ENCODE measurements around the gene TSPAN11. TPM values are rescaled to one million over a fixed set of nuclear protein-coding genes. Genes with fewer than 3 reads are reported as not detected.

Gene TSPAN11
- total RNA-seq, 3 donors from 2014 or later, result not detected

DNA sequence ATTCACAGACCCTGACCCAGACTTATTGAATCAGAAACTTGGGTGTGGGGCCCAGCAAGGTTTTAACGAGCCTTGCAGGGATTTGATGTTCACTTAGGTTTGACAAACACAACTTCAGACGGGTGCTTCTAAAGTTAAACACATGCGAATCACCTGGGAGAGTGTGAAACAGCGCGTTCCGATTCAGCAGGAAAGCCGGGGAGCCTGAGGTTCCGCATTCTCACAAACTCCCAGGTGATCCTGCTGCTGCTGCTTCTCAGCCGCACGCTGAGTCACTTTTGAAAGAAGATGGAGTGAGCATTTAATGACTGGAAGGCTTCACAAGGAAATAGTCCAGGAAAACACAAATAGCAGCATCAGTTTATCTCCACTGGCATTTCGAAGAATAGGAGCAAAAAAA lies 102.9 kb downstream of the TSPAN11 start:
- no peak overlapping the region for H3K4me3 Mint-ChIP-seq
- H3K36me3 Mint-ChIP-seq (ENCODE audit: insufficient read depth), result no peaks in the 10 kb centered on the region
- H3K4me1 Mint-ChIP-seq (ENCODE audit: low read depth), result no peaks in the 10 kb centered on the region
- H3K27me3 Mint-ChIP-seq (ENCODE audit: low read depth), result peaks cover 3% of the 10 kb centered on the region
- H3K9me3 Mint-ChIP-seq, result no peaks in the 10 kb centered on the region
- DNase-seq (no peak), ATAC-seq (no peak)

GRCh38 chr12:31029916-31030562 lies 103.5 kb downstream of the TSPAN11 start:
- Mint-ChIP-seq H3K4me1 (ENCODE audit: low read depth) (no peaks in the 10 kb centered on the region), H3K9me3 (no peaks in the 10 kb centered on the region), H3K36me3 (ENCODE audit: insufficient read depth) (no peaks in the 10 kb centered on the region), H3K27me3 (ENCODE audit: low read depth) (peaks cover 3% of the 10 kb centered on the region), H3K4me3 (no peak overlapping the region)
- ATAC-seq, result no peak
- DNase-seq, result no peak

DNA sequence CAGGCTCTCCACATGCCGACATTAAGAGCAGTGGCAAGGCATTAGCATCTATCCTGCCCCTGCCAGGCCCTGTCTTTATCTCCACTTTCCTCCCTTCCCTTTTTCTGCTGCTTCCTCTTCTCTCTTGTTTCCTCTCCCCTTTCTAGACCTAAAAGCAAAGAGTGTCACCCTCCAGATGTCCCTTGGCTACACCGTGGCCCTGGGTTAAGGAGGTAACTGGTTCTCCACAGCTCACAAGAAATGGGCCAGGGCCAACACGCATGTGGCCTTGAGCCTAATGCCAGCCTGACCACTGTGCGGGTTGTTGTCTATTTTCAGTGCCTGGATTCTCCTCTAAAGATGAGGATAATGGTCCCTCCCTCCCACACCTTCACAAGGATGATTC lies 105.4 kb downstream of the TSPAN11 start:
- Mint-ChIP-seq H3K36me3 (ENCODE audit: insufficient read depth) (no peaks in the 10 kb centered on the region), H3K27me3 (ENCODE audit: low read depth) (peaks cover 12% of the 10 kb centered on the region), H3K4me1 (ENCODE audit: low read depth) (no peaks in the 10 kb centered on the region), H3K4me3 (no peak overlapping the region), H3K9me3 (no peaks in the 10 kb centered on the region)
- ATAC-seq, result no peak
- DNase-seq, result no peak

- no peak overlapping the region for H3K4me3 Mint-ChIP-seq
- DNase-seq, result no peak
- no peaks in the 10 kb centered on the region for H3K36me3 Mint-ChIP-seq (ENCODE audit: insufficient read depth)
- ATAC-seq, result no peak
- peaks cover 12% of the 10 kb centered on the region for H3K27me3 Mint-ChIP-seq (ENCODE audit: low read depth)
- H3K4me1 Mint-ChIP-seq (ENCODE audit: low read depth), result no peaks in the 10 kb centered on the region
- no peaks in the 10 kb centered on the region for H3K9me3 Mint-ChIP-seq
Observed at GRCh38 chr12:31033146-31033545, 106.6 kb downstream of the TSPAN11 start.

DNA sequence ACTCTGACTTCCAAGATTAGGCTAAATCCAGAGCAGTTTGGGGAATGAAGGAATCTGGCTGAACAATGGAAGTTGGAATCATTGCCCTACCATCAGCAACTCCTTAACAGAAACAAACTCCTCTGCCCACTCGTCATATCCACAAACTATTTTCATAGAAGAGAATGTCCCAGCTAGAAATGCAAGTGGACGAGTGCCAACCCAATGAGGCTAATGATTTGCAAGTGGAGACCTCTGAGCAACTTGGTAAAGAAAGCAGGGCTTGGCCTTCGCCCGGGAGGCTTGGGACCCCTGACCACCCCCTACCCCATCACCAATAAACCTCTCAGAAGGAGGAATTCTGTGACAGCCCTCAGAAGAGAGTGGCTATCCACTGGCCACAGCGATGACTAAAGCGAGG lies 107.1 kb downstream of the TSPAN11 start:
- no peak for DNase-seq
- H3K9me3 Mint-ChIP-seq, result no peaks in the 10 kb centered on the region
- H3K36me3 Mint-ChIP-seq (ENCODE audit: insufficient read depth), result no peaks in the 10 kb centered on the region
- H3K4me3 Mint-ChIP-seq, result no peak overlapping the region
- no peaks in the 10 kb centered on the region for H3K4me1 Mint-ChIP-seq (ENCODE audit: low read depth)
- peaks cover 12% of the 10 kb centered on the region for H3K27me3 Mint-ChIP-seq (ENCODE audit: low read depth)
- ATAC-seq, result no peak

GRCh38 chr12:31034372-31034771 lies 107.8 kb downstream of the TSPAN11 start:
- DNase-seq (no peak), ATAC-seq (no peak)
- Mint-ChIP-seq H3K36me3 (ENCODE audit: insufficient read depth) (no peaks in the 10 kb centered on the region), H3K4me3 (no peak overlapping the region), H3K9me3 (no peaks in the 10 kb centered on the region), H3K4me1 (ENCODE audit: low read depth) (no peaks in the 10 kb centered on the region), H3K27me3 (ENCODE audit: low read depth) (peaks cover 12% of the 10 kb centered on the region)

DNA sequence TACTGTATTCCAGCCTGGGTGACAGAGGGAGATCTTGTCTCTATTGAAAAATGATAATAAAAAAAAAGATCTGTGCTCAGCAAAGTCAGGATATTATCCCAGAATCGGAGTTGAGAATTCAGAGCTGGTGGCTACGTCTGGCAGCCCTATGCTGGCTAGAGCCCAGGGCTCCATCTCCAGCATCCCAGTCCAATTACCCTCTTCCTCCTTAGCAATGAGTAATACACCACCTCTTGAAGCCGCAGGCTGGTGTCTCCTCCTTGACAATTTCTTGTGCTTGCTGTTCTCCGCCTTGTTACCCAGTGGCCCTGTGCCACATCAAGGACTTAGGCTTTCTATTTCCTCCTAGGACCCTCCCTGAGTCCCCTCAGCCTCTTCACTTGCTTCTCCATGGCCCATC lies 108.7 kb downstream of the TSPAN11 start:
- no peak for DNase-seq
- no peaks in the 10 kb centered on the region for H3K36me3 Mint-ChIP-seq (ENCODE audit: insufficient read depth)
- peaks cover 12% of the 10 kb centered on the region for H3K27me3 Mint-ChIP-seq (ENCODE audit: low read depth)
- no peak overlapping the region for H3K4me3 Mint-ChIP-seq
- no peaks in the 10 kb centered on the region for H3K4me1 Mint-ChIP-seq (ENCODE audit: low read depth)
- no peaks in the 10 kb centered on the region for H3K9me3 Mint-ChIP-seq
- no peak for ATAC-seq

DNA sequence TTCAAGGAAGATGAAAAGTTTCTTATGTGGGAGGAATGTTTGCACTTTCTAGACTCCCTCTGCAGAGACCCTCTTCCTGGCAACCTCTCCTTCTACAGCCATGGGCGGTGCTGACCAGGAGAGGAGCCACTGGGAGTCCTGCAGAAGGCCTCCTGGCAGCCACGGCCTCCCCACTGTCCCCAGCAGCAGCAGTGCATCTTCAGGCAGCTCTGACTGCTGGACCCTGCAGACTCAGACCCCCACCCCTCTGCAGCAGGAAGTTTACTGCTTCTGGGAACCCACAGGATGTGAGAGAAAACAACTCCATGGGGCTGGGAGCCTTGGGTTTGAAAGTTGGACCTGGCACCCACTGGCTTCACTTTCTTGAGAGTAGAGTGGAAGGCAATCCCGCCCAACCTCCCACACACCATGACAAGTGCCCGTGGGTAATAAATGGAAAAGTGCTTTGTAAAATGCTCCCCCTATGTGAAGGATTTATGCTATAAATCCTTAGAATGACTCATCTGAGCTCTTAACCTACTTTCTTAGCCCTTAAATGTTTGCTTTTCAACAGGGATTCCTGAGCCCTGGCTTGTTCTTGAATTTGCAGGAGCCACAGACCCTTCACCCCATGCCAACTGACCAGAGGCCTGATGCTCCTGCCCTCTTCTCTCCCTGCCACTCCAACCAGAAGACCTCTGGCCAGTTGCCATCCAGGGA lies 109.6 kb downstream of the TSPAN11 start:
- no peaks in the 10 kb centered on the region for H3K9me3 Mint-ChIP-seq
- no peak overlapping the region for H3K4me3 Mint-ChIP-seq

GRCh38 chr12:31037028-31037427 lies 110.5 kb downstream of the TSPAN11 start:
- no peaks in the 10 kb centered on the region for H3K9me3 Mint-ChIP-seq
- no peaks in the 10 kb centered on the region for H3K36me3 Mint-ChIP-seq (ENCODE audit: insufficient read depth)
- no peaks in the 10 kb centered on the region for H3K4me1 Mint-ChIP-seq (ENCODE audit: low read depth)
- ATAC-seq (no peak), DNase-seq (no peak)
- H3K4me3 Mint-ChIP-seq, result no peak overlapping the region
- H3K27me3 Mint-ChIP-seq (ENCODE audit: low read depth), result peaks cover 12% of the 10 kb centered on the region

More for the DNA sequence above, 109.6 kb downstream of the TSPAN11 start:
- ATAC-seq (no peak), DNase-seq (no peak)
- H3K4me1 Mint-ChIP-seq (ENCODE audit: low read depth), result no peaks in the 10 kb centered on the region
- peaks cover 12% of the 10 kb centered on the region for H3K27me3 Mint-ChIP-seq (ENCODE audit: low read depth)
- no peaks in the 10 kb centered on the region for H3K36me3 Mint-ChIP-seq (ENCODE audit: insufficient read depth)

GRCh38 chr12:31037931-31038330 lies 111.4 kb downstream of the TSPAN11 start:
- H3K4me1 Mint-ChIP-seq (ENCODE audit: low read depth), result no peaks in the 10 kb centered on the region
- ATAC-seq (no peak), DNase-seq (no peak)
- no peaks in the 10 kb centered on the region for H3K36me3 Mint-ChIP-seq (ENCODE audit: insufficient read depth)
- no peaks in the 10 kb centered on the region for H3K9me3 Mint-ChIP-seq
- no peak overlapping the region for H3K4me3 Mint-ChIP-seq
- peaks cover 12% of the 10 kb centered on the region for H3K27me3 Mint-ChIP-seq (ENCODE audit: low read depth)

GRCh38 chr12:31041033-31041564 lies 114.6 kb downstream of the TSPAN11 start:
- no peaks in the 10 kb centered on the region for H3K36me3 Mint-ChIP-seq (ENCODE audit: insufficient read depth)
- no peaks in the 10 kb centered on the region for H3K4me1 Mint-ChIP-seq (ENCODE audit: low read depth)
- no peaks in the 10 kb centered on the region for H3K9me3 Mint-ChIP-seq
- ATAC-seq, result no peak
- peaks cover 3% of the 10 kb centered on the region for H3K27me3 Mint-ChIP-seq (ENCODE audit: low read depth)
- no peak overlapping the region for H3K4me3 Mint-ChIP-seq
- DNase-seq, result no peak

Other genes starting within 250 kb of the TSPAN11 start
- gene IPO8, start 230.9 kb upstream of the TSPAN11 start, total RNA-seq, result 10 to 100 TPM; 47.2 to 52.7 (median 51.9) TPM
- gene CAPRIN2, start 171.8 kb upstream of the TSPAN11 start, total RNA-seq, result 1 to 10 TPM; 5.0 to 5.5 (median 5.3) TPM
- 100 to 1,000 TPM; 117 to 134 (median 129) TPM for gene DDX11, start 147.1 kb downstream of the TSPAN11 start, total RNA-seq

All from activated T-cell treated with anti-CD3 and anti-CD28 coated beads, Interleukin-2, amount 50 U/mL, for 4 hours (primary cell).